H1 (cell line): ENCODE results near the gene SRGAP3. TPM values are rescaled to one million over a fixed set of nuclear protein-coding genes. Genes with fewer than 3 reads are reported as not detected.

Experiments used
- CTCF ChIA-PET: fragments of 300-600 bp; sonication (Branson Sonifier 250); formaldehyde crosslinking; loops from one replicate; lab custom pipeline; 2021; ENCODE audit not compliant: partially characterized antibody; lab: Charles Lee
- POLR2A ChIA-PET: fragments of 300-600 bp; sonication (Branson Sonifier 250); formaldehyde crosslinking; loops from one replicate; lab custom pipeline; 2021; ENCODE audit warnings: inconsistent platforms; ENCODE audit not compliant: partially characterized antibody; lab: Charles Lee
- DNase-seq, 2 experiments: peaks; one replicate each; pipeline versions ENCODE4 v3.0.0 to v3.0.0-alpha.2; 2010 to 2022; ENCODE audit warnings: low spot score in 2 of 2, low read depth in 1 of 2, mixed read lengths in 1 of 2
- FAIRE-seq: peaks from 2 replicates; lab custom pipeline; 2011; peaks lifted over from hg19 to GRCh38; lab: Jason Lieb, UNC
- H2AFZ ChIP-seq: 2 replicates; pipeline ENCODE4 v1.8.1; 2012; ENCODE audit warnings: low read length, inconsistent platforms
- H2AK5ac ChIP-seq: 2 replicates; pipeline ENCODE4 v1.6.1; 2013; ENCODE audit warnings: low read depth, low read length
- H2BK120ac ChIP-seq: replicated peaks from 2 replicates; pipeline ENCODE3; 2013; ENCODE audit warnings: low read depth, low read length, inconsistent platforms
- H2BK12ac ChIP-seq: 2 replicates; pipeline ENCODE4 v1.6.1; 2013; ENCODE audit warnings: low read depth, low read length
- H2BK15ac ChIP-seq: 2 replicates; pipeline ENCODE4 v1.6.1; 2013; ENCODE audit warnings: low read length
- H2BK20ac ChIP-seq: 2 replicates; pipeline ENCODE4 v1.6.1; 2013; ENCODE audit warnings: low read length
- H2BK5ac ChIP-seq: 2 replicates; pipeline ENCODE4 v1.6.1; 2013; ENCODE audit warnings: low read depth, low read length
- H3K14ac ChIP-seq: 2 replicates; pipeline ENCODE4 v1.6.1; 2013; ENCODE audit warnings: inconsistent platforms; ENCODE audit not compliant: insufficient read length
- H3K18ac ChIP-seq: 2 replicates; pipeline ENCODE4 v1.6.1; 2013; ENCODE audit warnings: low read length; ENCODE audit errors: extremely low read depth
- H3K23ac ChIP-seq: 2 replicates; pipeline ENCODE4 v1.6.1; 2013; ENCODE audit warnings: inconsistent platforms; ENCODE audit not compliant: insufficient read length
- H3K23me2 ChIP-seq: 2 replicates; pipeline ENCODE4 v1.6.1; 2013; ENCODE audit warnings: low read depth, low read length
- H3K27ac ChIP-seq: 2 replicates; pipeline ENCODE4 v1.6.1; 2011; ENCODE audit warnings: low read depth, low read length, inconsistent platforms
- H3K27me3 ChIP-seq, 4 experiments: replicated peaks in 1 of 4; 1 replicate in 1 of 4; 2 replicates in 3 of 4; pipeline versions ENCODE4 v1.6.1 to v1.8.1; 2011 to 2013; ENCODE audit warnings: low read length in 3 of 4, mild to moderate bottlenecking in 3 of 4, inconsistent platforms in 2 of 4, mixed read lengths in 2 of 4, moderate library complexity in 1 of 4; ENCODE audit not compliant: control insufficient read depth in 3 of 4, insufficient read depth in 3 of 4; ENCODE audit errors: extremely low read depth in 1 of 4
- H3K36me3 ChIP-seq, 4 experiments: 2 replicates each; pipeline versions ENCODE4 v1.6.1 to v1.8.1; 2011 to 2013; ENCODE audit warnings: mild to moderate bottlenecking in 4 of 4, low read length in 3 of 4, moderate library complexity in 2 of 4, control low read depth in 1 of 4, inconsistent platforms in 1 of 4; ENCODE audit not compliant: insufficient read depth in 4 of 4, control insufficient read depth in 2 of 4
- H3K4ac ChIP-seq: replicated peaks from 2 replicates; pipeline ENCODE3; 2013; ENCODE audit warnings: low read length, low read depth, mixed read lengths, inconsistent platforms; ENCODE audit not compliant: insufficient read length
- H3K4me1 ChIP-seq, 4 experiments: replicated peaks in 1 of 4; 1 replicate in 1 of 4; 2 replicates in 3 of 4; pipeline versions ENCODE4 v1.6.1 to v1.8.1; 2011 to 2013; ENCODE audit warnings: low read length in 3 of 4, inconsistent platforms in 2 of 4, mixed read lengths in 1 of 4; ENCODE audit not compliant: insufficient read depth in 4 of 4, control insufficient read depth in 3 of 4
- H3K4me2 ChIP-seq, 2 experiments: 2 replicates each; pipeline versions ENCODE4 v1.6.1 to v1.8.1; 2011 to 2013; ENCODE audit warnings: low read depth in 2 of 2, low read length in 2 of 2, control low read depth in 1 of 2, inconsistent platforms in 1 of 2, mild to moderate bottlenecking in 1 of 2; ENCODE audit not compliant: insufficient read depth in 1 of 2
- H3K4me3 ChIP-seq, 4 experiments: fragments of 200-600, 300-600 bp in 1 of 4; sonication (generic), shearing (Covaris generic), sonication (Bioruptor Twin) in 1 of 4; 2 replicates each; pipeline versions ENCODE4 v1.5.1 to v1.8.1; 2011 to 2016; ENCODE audit warnings: low read length in 4 of 4, low read depth in 3 of 4, control low read depth in 2 of 4, inconsistent platforms in 2 of 4, mild to moderate bottlenecking in 2 of 4, mixed read lengths in 1 of 4, moderate library complexity in 1 of 4; ENCODE audit not compliant: insufficient read depth in 2 of 4; ENCODE audit errors: extremely low read depth in 1 of 4
- H3K56ac ChIP-seq: replicated peaks from 2 replicates; pipeline ENCODE3; 2013; ENCODE audit warnings: low read depth, mild to moderate bottlenecking, mixed read lengths, low read length, inconsistent platforms; ENCODE audit not compliant: insufficient read length
- H3K79me1 ChIP-seq: 2 replicates; pipeline ENCODE4 v1.6.1; 2013; ENCODE audit warnings: low read depth, low read length, control low read depth
- H3K79me2 ChIP-seq, 2 experiments: 2 replicates each; pipeline versions ENCODE4 v1.6.1 to v1.8.1; 2012 to 2013; ENCODE audit warnings: low read length in 2 of 2, mild to moderate bottlenecking in 2 of 2, inconsistent platforms in 1 of 2; ENCODE audit not compliant: insufficient read depth in 2 of 2, control insufficient read depth in 1 of 2
- H3K9ac ChIP-seq, 4 experiments: replicated peaks in 1 of 4; 1 replicate in 1 of 4; 2 replicates in 3 of 4; pipeline versions ENCODE4 v1.6.1 to v1.8.1; 2011 to 2013; ENCODE audit warnings: low read depth in 3 of 4, low read length in 3 of 4, control low read depth in 2 of 4, mild to moderate bottlenecking in 2 of 4, moderate library complexity in 2 of 4, inconsistent platforms in 1 of 4; ENCODE audit errors: extremely low read depth in 1 of 4
- H3K9me3 ChIP-seq, 2 experiments: 2 replicates each; pipeline versions ENCODE4 v1.6.1 to v1.8.1; 2012 to 2013; ENCODE audit warnings: mild to moderate bottlenecking in 2 of 2, moderate library complexity in 2 of 2, control low read depth in 1 of 2, inconsistent platforms in 1 of 2, low read depth in 1 of 2, low read length in 1 of 2, mixed read lengths in 1 of 2; ENCODE audit not compliant: insufficient read depth in 2 of 2
- H4K20me1 ChIP-seq, 2 experiments: replicated peaks in 1 of 2; 2 replicates each; pipeline versions ENCODE3 to v1.8.1; 2011 to 2013; ENCODE audit warnings: inconsistent platforms in 2 of 2, low read length in 2 of 2, mild to moderate bottlenecking in 1 of 2; ENCODE audit not compliant: insufficient read depth in 2 of 2, control insufficient read depth in 1 of 2
- H4K5ac ChIP-seq: 2 replicates; pipeline ENCODE4 v1.6.1; 2013; ENCODE audit warnings: low read length, low read depth, mixed read lengths, inconsistent platforms; ENCODE audit not compliant: insufficient read length
- H4K8ac ChIP-seq: 2 replicates; pipeline ENCODE4 v1.8.0; 2013; ENCODE audit warnings: mild to moderate bottlenecking, moderate library complexity, low read length, inconsistent platforms; ENCODE audit not compliant: insufficient read depth; ENCODE audit errors: extremely low read depth
- H4K91ac ChIP-seq: replicated peaks from 2 replicates; pipeline ENCODE3; 2013; ENCODE audit warnings: low read length, mixed read lengths, inconsistent platforms; ENCODE audit not compliant: insufficient read length
- ATF2 ChIP-seq: IDR thresholded peaks from 2 replicates; pipeline ENCODE4 v1.6.1; 2012; ENCODE audit warnings: low read length, inconsistent platforms
- BRCA1 ChIP-seq: IDR thresholded peaks from 2 replicates; pipeline ENCODE4 v1.6.1; 2012; ENCODE audit warnings: low read depth, low read length, improper control_type of control experiment
- HDAC6 ChIP-seq: IDR thresholded peaks from one replicate; pipeline ENCODE4 v1.7.1; 2012; ENCODE audit warnings: low read depth, mild to moderate bottlenecking, inconsistent platforms, low read length, moderate library complexity
- KDM1A ChIP-seq: fragments of 200-600, 300-600 bp; sonication (generic); IDR thresholded peaks from 2 replicates; pipeline ENCODE4 v1.7.1; 2016; ENCODE audit warnings: mild to moderate bottlenecking, low read length, borderline replicate concordance
- KDM5A ChIP-seq: fragments of 200-600 bp; IDR thresholded peaks from 2 replicates; pipeline ENCODE4 v1.7.1; 2012; ENCODE audit warnings: mild to moderate bottlenecking, low read length, inconsistent platforms, mixed read lengths
- SIRT6 ChIP-seq: IDR thresholded peaks from one replicate; pipeline ENCODE4 v1.7.1; 2012; ENCODE audit warnings: low read length, inconsistent platforms
- TAF1 ChIP-seq: IDR thresholded peaks from 2 replicates; pipeline ENCODE4 v1.6.1; 2011; ENCODE audit warnings: mild to moderate bottlenecking, low read depth, low read length
- WGBS, 2 experiments: shearing (Covaris generic) in 1 of 2; methylation state at CpG; one replicate each; pipeline versions ENCODE4 v1.1.6 to v1.1.7; 2013 to 2015; ENCODE audit warnings: low lambda C conversion rate in 2 of 2, mixed read lengths in 2 of 2, inconsistent platforms in 1 of 2, low coverage in 1 of 2, missing lambda C conversion rate in 1 of 2; ENCODE audit not compliant: insufficient replicate concordance in 2 of 2, insufficient coverage in 1 of 2, insufficient read length in 1 of 2; ENCODE audit errors: extremely low coverage in 1 of 2, missing lambda C conversion rate in 1 of 2; 5-methylcytosine and 5-hydroxymethylcytosine counted together
- polyA plus RNA-seq, 7 experiments: library from polyadenylated mRNA; depleted of rRNA in 3 of 7; stranded (reverse) in 5 of 7; unstranded in 2 of 7; fragments of >200 nt in 5 of 7; fragments of 200-250 nt in 2 of 7; gene quantifications; 1 replicate in 5 of 7; 2 replicates in 1 of 7; 4 replicates in 1 of 7; pipeline versions ENCODE4 v1.2.1 to v1.2.3, GENCODE V29; 2011 to 2013; ENCODE audit warnings: missing spikeins in 2 of 7, mixed read lengths in 2 of 7
- total RNA-seq: library from RNA; stranded (reverse); fragmentation: NEBNext Ultra II Directional; extraction: Animal tissue kit (Norgen Biotek cat#: 25700); gene quantifications from 2 replicates; pipeline ENCODE4 v1.2.1, GENCODE V29; 2021
- TF ChIP-seq, protein P1 (sequence below): IDR thresholded peaks from 2 replicates; pipeline ENCODE4 v1.6.1; 2011; ENCODE audit warnings: low read length, improper control_type of control experiment

The SRGAP3 gene
- total and polyA plus RNA-seq, 2 of the 8 experiments (the other 6 are each of a cell fraction or from before 2014, with no cell fraction given): 5.8 to 11.4 TPM

GRCh38 chr3:9185701-9186100 lies 63.7 kb downstream of the SRGAP3 start:
- WGBS, 2 experiments: 97% methylated on average over 5 of the region's 5 CpGs; no CpG with 5 or more reads in 1 of the 2 experiments
- no peak overlapping the region for H2BK15ac ChIP-seq
- no peak overlapping the region for H2AK5ac ChIP-seq
- no peaks in the 10 kb centered on the region for H3K79me1 ChIP-seq
- H3K27me3 ChIP-seq: no peaks in the 10 kb centered on the region
- no peak overlapping the region for H3K56ac ChIP-seq
- no peaks in the 10 kb centered on the region for H3K23me2 ChIP-seq
- no peaks in the 10 kb centered on the region for H3K9me3 ChIP-seq
- H3K4me3 ChIP-seq: no peak overlapping the region
- peaks cover 2 to 15% (median 12%) of the 10 kb centered on the region in 4 experiments; a peak in 5 of 7 replicates for H3K4me1 ChIP-seq
- FAIRE-seq (no peak), DNase-seq (no peak)
- H4K20me1 ChIP-seq: peaks cover 0 to 2% of the 10 kb centered on the region in 2 experiments
- no peak overlapping the region for H3K4ac ChIP-seq
- H4K8ac ChIP-seq: no peak overlapping the region
- no peak overlapping the region for H4K91ac ChIP-seq
- ChIA-PET POLR2A (no interaction called here), CTCF (interaction anchor here (0.6 to 2.3 kb wide), 5 partner anchors 15 to 198 kb away, joined by 3 to 8 read pairs (median 4); partner anchors contain the start of gene SRGAP3)
- H4K5ac ChIP-seq: no peak overlapping the region
- H2BK20ac ChIP-seq: no peak overlapping the region
- H2BK120ac ChIP-seq: no peak overlapping the region
- no peaks in the 10 kb centered on the region for H3K79me2 ChIP-seq
- no peak overlapping the region for H2BK12ac ChIP-seq
- TF ChIP-seq, protein P1, sequence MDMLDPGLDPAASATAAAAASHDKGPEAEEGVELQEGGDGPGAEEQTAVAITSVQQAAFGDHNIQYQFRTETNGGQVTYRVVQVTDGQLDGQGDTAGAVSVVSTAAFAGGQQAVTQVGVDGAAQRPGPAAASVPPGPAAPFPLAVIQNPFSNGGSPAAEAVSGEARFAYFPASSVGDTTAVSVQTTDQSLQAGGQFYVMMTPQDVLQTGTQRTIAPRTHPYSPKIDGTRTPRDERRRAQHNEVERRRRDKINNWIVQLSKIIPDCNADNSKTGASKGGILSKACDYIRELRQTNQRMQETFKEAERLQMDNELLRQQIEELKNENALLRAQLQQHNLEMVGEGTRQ: no peak
- TF ChIP-seq SIRT6: no peak
- no peak for TF ChIP-seq HDAC6
- TF ChIP-seq KDM5A: no peak
- no peak for TF ChIP-seq BRCA1
- no peak for TF ChIP-seq TAF1
- no peak for TF ChIP-seq KDM1A
- no peak for TF ChIP-seq ATF2
- no peak overlapping the region for H2AFZ ChIP-seq
- no peak overlapping the region for H3K4me2 ChIP-seq
- H2BK5ac ChIP-seq: no peak overlapping the region
- no peak overlapping the region; the same call in 1 of the 2 replicates for H3K18ac ChIP-seq
- H3K9ac ChIP-seq: no peak overlapping the region
- no peaks in the 10 kb centered on the region for H3K36me3 ChIP-seq
- H3K23ac ChIP-seq: no peak overlapping the region
- no peak overlapping the region for H3K14ac ChIP-seq
- no peak overlapping the region for H3K27ac ChIP-seq
